Suppressor macrophage treated with lipopolysaccharide for 4 hours (primary cell): ENCODE data around the gene ITCH.
"Not testable (repeated sequence)": the region's sequence is repeated elsewhere in the genome, so short reads cannot be mapped to it uniquely, and the experiment has no call there.

Experiments
- DNase-seq: peaks from one replicate; pipeline ENCODE4 v3.0.0-alpha.2; 2020

Gene ITCH

DNA sequence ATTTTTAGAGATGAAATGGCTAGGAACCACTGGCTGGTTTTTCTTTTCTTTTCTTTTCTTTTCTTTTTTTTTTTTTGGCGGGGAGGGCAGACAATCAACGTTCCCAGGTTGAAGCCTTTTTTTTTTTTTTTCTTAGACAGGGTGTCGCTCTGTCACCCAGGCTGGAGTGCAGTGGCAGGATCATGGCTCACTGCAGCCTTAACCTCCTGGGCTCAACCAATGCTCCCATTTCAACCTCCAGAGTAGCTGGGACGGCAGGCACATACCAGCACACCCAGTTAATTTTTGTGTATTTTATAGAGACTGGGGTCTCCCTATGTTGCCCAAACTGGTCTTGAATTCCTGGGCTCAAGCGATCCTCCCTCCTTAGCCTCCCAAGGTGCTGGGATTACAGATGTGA is 18.8 kb upstream of the ITCH start:
- no peak for DNase-seq

DNA sequence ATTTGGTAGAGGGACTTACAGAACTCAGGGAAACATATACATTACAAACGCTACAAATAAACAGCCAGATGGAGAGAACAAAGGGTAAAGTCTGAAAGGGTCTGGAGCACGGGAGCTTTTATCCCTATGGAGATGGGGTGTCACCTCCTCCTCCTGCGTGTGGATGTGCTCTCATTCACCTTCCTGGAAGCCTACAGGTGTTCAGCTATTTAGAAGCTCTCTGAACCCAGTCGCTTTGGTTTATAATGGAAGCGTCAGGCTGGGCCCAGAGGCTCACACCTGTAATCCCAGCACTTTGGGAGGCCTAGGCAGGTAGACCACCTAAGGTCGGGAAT is 17.7 kb upstream of the ITCH start:
- DNase-seq, result no peak

DNA sequence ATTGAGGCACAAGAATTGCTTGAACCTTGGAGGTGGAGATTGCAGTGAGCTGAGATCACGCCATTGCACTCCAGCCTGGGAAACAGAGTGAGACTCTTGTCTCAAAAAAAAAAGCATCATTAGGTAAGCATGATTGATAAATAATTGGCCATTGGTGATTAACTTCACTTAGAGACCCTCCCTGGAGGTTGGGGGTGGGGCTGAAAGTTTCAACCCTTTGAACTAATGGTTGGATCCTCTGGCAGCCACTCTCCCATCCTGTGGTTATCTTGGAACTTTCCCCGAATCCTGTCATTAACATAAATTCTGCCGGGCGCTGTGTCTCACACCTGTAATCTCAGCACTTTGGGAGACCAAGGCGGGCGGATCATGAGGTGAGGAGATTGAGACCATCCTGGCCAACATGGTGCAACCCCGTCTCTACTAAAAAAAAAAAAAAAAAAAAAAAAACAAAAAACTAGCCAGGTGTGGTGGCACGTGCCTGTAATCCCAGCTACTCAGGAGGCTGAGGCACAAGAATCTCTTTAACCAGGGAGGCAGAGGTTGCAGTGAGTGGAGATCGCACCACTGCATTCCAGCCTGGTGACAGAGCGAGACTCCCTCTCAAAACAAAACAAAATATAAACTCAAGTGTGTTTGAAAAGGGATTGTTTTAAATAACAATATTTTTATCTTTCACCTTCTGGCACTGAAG is 17.1 kb upstream of the ITCH start:
- DNase-seq, result not testable (repeated sequence)

DNA sequence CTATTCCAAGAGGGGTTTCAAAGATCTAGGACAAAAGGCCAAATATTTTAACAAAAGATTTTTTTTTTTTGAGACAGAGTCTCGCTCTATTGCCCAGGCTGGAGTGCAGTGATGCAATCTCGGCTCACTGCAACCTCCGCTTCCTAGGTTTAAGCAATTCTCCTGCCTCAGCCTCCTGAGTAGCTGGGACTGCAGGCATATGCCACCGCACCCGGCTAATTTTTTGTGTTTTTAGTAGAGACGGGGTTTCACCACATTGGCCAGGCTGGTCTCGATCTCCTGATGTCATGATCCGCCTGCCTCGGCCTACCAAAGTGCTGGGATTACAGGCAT is 16.6 kb upstream of the ITCH start:
- DNase-seq, result not testable (repeated sequence)

DNA sequence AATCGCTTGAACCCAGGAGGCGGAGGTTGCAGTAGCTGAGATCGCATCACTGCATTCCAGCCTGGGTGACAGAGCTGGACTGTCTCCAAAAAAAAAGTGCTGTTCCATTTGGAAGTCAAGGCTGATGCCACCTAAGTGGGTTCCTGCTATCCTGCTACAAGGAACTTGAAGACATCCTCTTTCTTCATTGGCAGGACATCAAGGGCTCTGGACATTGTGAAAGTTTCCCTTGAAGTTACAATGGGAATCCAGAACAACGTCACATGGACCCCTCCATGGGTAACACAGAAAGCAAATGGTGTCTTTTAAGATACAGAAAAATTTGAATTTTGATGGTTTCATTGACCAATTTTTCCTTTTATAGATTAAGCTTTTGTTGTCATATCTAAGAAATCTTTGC is 15.5 kb upstream of the ITCH start:
- no peak for DNase-seq

GRCh38 chr20:34350095-34350494 is 13.0 kb upstream of the ITCH start:
- no peak for DNase-seq

- not testable (repeated sequence) for DNase-seq
Measured at GRCh38 chr20:34353467-34353866, 9.6 kb upstream of the ITCH start.

- DNase-seq, result no peak
Measured at GRCh38 chr20:34355427-34355826, 7.6 kb upstream of the ITCH start.

- not testable (repeated sequence) for DNase-seq
Measured at GRCh38 chr20:34359729-34360128, 3.3 kb upstream of the ITCH start.

DNA sequence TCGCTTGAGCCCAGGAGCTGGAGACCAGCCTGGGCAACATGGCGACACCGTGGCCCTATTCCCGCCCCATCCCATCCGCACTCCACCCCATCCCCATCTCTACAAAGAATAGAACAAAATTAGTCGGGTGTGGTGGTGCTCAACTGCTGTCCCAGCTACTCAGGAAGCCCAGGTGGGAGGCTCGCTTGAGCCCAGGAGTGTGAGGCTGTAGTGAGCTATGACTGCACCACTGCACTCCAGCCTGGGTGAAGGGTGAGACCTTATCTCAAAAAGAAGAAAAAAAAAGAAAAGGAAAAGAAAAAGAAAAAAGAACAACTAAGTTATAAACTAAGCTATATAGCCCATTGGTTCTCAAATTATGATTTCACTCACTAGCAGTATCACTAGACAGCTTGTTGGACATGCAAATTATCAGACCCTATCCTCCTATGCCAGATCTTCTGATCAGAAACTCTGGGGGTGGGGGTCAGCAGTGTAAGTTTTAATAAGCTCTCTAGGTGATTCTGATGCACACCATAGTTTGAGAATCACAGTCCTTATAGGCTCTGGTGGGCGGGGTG is 491 bp upstream of the ITCH start:
- no peak for DNase-seq

DNA sequence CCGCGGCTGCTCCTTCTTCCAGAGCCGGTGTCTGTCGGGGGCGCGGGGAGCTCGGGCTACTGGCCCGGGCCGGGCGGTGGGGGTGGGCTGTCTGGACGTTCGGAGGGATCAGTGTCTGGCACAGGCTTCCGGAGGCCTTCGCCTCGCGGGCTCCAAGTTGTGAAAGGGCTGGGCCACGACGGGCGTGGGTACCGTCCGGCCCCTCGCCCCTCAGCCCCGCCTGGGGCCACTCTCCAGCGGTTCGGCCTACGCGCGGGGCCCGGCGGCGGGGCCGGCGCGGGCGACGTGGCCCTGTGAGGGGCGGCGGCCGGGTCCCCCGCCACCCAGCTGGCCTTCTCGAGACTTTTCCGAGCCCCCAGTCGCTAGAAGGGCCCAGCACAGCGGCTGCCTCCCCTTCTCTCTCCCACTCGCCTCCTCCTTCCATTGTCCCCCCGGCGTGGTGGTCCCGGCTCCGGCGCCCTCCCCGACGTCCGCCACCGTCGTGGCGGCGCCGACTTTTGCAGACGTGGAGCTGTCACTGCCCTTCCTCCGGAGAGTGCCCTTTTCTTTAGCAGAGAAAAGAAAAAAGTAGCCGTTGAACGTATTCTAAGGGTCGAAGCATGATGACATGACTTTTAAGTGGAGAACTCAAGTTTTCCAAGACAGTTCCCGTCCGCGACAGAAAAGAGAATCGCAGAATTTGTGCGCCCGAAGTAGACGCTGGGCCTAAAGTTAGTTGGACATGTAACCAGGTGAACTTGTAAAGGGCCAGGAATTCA is 571 bp downstream of the ITCH start:
- DNase-seq, result peak; percentile 45

DNA sequence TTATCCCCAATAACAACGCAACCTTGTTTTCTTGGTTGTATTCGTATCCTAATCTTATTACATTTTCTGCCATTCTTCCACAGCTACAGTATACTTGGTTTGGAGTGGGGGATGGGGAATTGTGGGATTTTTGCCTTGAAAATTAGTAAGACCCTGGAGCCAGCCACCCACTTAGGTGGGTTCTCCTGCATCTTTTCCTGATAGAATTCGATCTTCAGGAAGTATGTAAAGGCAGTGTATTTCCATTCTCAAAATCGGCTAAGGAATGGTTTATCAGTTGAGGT is 1.1 kb downstream of the ITCH start:
- DNase-seq, result no peak

DNA sequence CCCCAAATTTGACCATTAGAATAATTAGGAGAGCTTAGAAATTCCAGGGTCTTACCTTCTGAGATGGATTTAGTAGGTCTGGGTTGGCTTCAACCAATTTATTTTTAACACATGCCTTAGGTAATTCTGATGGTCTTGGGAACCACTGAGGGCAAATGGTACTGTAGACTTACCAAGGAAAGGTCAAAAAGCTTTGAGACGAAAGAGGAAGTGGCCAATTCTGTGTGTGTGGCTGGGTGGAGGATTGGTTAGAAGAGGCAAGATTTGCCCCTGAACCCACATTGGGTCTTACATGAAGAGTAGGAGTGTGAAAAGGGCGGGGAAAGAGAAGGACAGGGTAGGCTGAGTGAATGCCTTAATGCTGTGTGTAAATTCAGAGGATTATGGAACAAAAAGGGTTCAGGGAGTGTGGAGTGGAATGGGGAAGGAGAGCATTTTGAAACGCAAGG is 2.7 kb downstream of the ITCH start:
- DNase-seq, result peak; percentile 82

DNA sequence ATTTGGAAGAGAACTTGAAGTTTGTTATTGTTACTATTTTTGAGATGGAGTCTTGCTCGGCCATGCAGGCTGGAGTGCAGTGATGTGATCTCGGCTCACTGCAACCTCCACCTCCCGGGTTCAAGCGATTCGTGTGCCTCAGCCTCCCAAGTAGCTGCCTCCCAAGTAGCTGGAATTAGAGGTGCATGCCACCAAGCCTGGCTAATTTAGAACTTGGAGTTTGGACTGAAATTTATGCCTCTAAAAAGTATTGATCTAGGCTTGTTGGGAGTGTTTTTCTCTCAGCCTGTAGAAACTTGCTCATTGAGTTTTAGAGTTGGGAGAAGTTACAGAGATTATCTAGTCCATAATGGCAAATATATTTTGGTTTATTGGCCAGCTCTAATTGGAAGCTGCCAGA is 4.1 kb downstream of the ITCH start:
- no peak for DNase-seq

DNA sequence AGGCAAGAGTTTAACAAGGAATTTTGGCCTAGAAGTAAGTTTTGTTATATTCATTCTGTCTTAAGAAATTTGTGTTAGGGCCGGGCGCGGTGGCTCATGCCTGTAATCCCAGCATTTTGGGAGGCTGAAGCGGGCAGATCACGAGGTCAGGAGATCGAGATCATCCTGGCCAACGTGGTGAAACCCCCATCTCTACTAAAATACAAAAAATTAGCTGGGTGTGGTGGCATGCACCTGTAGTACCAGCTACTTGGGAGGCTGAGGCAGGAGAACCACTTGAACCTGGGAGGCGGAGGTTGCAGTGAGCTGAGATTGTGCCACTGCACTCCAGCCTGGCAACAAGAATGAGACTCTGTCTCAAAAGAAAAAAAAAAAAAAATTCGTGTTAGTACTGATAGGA is 4.8 kb downstream of the ITCH start:
- DNase-seq, result not testable (repeated sequence)

GRCh38 chr20:34368547-34368946 is 5.5 kb downstream of the ITCH start:
- DNase-seq, result no peak

DNA sequence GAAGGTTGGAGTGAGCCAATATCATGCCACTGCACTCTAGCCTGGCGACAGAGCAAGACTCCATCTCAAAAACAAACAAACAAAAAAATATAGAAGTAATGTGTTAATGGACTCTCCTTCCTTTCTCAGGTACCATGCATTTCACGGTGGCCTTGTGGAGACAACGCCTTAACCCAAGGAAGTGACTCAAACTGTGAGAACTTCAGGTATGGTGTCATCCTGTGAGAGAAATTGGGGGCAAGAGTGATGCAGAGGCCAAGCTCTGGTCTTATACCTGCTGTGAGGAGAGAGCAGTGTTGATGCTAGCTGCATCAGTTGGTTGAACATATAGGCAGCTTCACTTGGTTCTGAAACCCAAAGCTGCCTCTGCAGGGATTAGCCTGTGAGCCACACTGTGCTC is 6.2 kb downstream of the ITCH start:
- DNase-seq, result no peak

- DNase-seq, result no peak
Measured at GRCh38 chr20:34370062-34370461, 7.0 kb downstream of the ITCH start.

- DNase-seq, result no peak
Measured at GRCh38 chr20:34373445-34373844, 10.4 kb downstream of the ITCH start.

- DNase-seq, result no peak
Measured at GRCh38 chr20:34374209-34374760, 11.2 kb downstream of the ITCH start.

DNA sequence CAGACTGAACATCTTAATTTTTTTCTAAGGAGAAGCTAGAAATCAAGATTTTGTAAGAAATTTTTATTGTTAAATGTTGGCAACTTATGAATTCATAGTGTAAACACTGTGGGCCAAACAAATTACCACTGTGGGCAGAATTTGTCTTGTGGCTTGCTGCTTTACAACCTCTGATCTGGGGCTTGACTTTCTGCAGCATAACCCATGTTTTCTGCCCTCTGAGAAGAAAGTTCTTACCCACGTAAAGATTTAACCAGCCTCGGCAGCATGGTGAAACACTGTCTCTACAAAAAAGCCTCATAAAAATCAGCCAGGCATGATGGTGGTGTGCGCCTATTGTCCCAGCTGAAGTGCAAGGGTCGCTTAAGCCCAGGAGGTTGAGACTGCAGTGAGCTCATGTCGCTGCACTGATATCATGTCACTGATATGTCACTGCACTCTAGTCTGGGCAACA is 12.9 kb downstream of the ITCH start:
- DNase-seq, result no peak

GRCh38 chr20:34377072-34377847 is 14.2 kb downstream of the ITCH start:
- DNase-seq, result no peak

DNA sequence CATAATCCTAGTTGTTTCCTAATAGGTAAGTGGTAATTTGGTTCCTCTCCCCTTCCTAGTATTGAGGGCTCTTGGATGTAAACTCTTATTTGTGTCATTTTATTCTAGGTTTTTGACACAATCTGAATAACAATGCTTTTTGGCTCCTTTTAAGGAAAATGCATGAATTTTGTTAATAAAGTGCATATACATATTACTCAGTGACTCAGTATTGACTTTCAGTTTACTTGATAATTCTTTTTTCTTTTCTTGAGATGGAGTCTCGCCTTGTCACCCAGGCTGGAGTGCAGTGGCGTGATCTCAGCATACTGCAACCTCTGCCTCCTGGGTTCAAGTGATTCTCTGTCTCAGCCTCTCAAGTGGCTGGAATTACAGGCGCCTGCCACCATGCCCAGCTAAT is 19.1 kb downstream of the ITCH start:
- DNase-seq, result no peak
